IMR-90 (cell line): ENCODE results near the gene SLC16A5. TPM values are rescaled to one million over a fixed set of nuclear protein-coding genes. Genes with fewer than 3 reads are reported as not detected.

Experiments
- ATAC-seq: fragments of 200-7000 bp; cut with Tn5 transposase; 2 replicates; pipeline ENCODE4 v1.9.1; 2020; ENCODE audit warnings: low read depth, mild to moderate bottlenecking, moderate library complexity
- BruUV-seq: library from RNA; stranded (reverse); fragments of 400-500 nt; replicated peaks from 2 replicates; lab custom pipeline; 2021; lab: Mats Ljungman, UMichigan
- CTCF ChIA-PET: fragments of 300-600 bp; formaldehyde crosslinking; extraction: SDS; loops from one replicate; lab custom pipeline; 2021; ENCODE audit warnings: antibody characterized with exemption; lab: Yijun Ruan, JAX
- POLR2A ChIA-PET: fragments of 300-600 bp; sonication (Branson Sonifier 250); formaldehyde crosslinking; loops from one replicate; lab custom pipeline; 2022; ENCODE audit warnings: antibody characterized with exemption; ENCODE audit not compliant: unreplicated experiment; lab: Charles Lee
- DNase-seq: peaks from one replicate; pipeline ENCODE4 v3.0.0; 2013
- H2AFZ ChIP-seq: replicated peaks from 2 replicates; pipeline ENCODE3; 2013; ENCODE audit warnings: low read length, mild to moderate bottlenecking; ENCODE audit not compliant: poor library complexity
- H2AK5ac ChIP-seq: 2 replicates; pipeline ENCODE4 v1.6.1; 2013; ENCODE audit warnings: low read depth, low read length, inconsistent platforms
- H2AK9ac ChIP-seq: replicated peaks from 2 replicates; pipeline ENCODE3; 2013; ENCODE audit warnings: mild to moderate bottlenecking, low read depth, low read length, moderate library complexity; ENCODE audit not compliant: poor library complexity
- H2BK120ac ChIP-seq: 2 replicates; pipeline ENCODE4 v1.6.1; 2013; ENCODE audit warnings: low read depth, low read length, inconsistent platforms
- H2BK15ac ChIP-seq: 3 replicates; pipeline ENCODE4 v1.6.1; 2013; ENCODE audit warnings: low read depth, low read length, inconsistent platforms
- H2BK20ac ChIP-seq: 2 replicates; pipeline ENCODE4 v1.6.1; 2013; ENCODE audit warnings: low read depth, mild to moderate bottlenecking, inconsistent platforms, low read length, moderate library complexity
- H2BK5ac ChIP-seq: 2 replicates; pipeline ENCODE4 v1.6.1; 2013; ENCODE audit warnings: mild to moderate bottlenecking, low read depth, low read length, inconsistent platforms; ENCODE audit not compliant: poor library complexity, severe bottlenecking
- H3K14ac ChIP-seq: replicated peaks from 2 replicates; pipeline ENCODE4 v1.6.1; 2013; ENCODE audit warnings: low read depth, low read length, inconsistent platforms
- H3K18ac ChIP-seq: 2 replicates; pipeline ENCODE4 v1.6.1; 2013; ENCODE audit warnings: low read depth, low read length, control low read depth
- H3K23ac ChIP-seq: 2 replicates; pipeline ENCODE4 v1.6.1; 2013; ENCODE audit warnings: low read depth, low read length, inconsistent platforms
- H3K27ac ChIP-seq: 2 replicates; pipeline ENCODE4 v1.5.1; 2013; ENCODE audit warnings: mild to moderate bottlenecking, control low read depth, low read length; ENCODE audit not compliant: insufficient read depth
- H3K27me3 ChIP-seq: 2 replicates; pipeline ENCODE4 v1.6.1; 2013; ENCODE audit warnings: low read length; ENCODE audit not compliant: control insufficient read depth, insufficient read depth
- H3K36me3 ChIP-seq: 2 replicates; pipeline ENCODE4 v1.6.1; 2013; ENCODE audit warnings: low read length, mixed read lengths; ENCODE audit not compliant: control insufficient read depth, insufficient read depth
- H3K4ac ChIP-seq: 2 replicates; pipeline ENCODE4 v1.6.1; 2013; ENCODE audit warnings: low read depth, low read length, inconsistent platforms
- H3K4me1 ChIP-seq: 2 replicates; pipeline ENCODE4 v1.6.1; 2013; ENCODE audit warnings: low read length, mixed read lengths; ENCODE audit not compliant: control insufficient read depth, insufficient read depth
- H3K4me2 ChIP-seq: 2 replicates; pipeline ENCODE4 v1.6.1; 2013; ENCODE audit warnings: low read depth, mild to moderate bottlenecking, control low read depth, low read length, moderate library complexity
- H3K4me3 ChIP-seq: 2 replicates; pipeline ENCODE4 v1.5.1; 2013; ENCODE audit warnings: low read depth, mild to moderate bottlenecking, control low read depth, low read length, moderate library complexity; ENCODE audit not compliant: insufficient read depth
- H3K56ac ChIP-seq: 2 replicates; pipeline ENCODE4 v1.6.1; 2013; ENCODE audit warnings: low read length, inconsistent platforms; ENCODE audit not compliant: insufficient read depth; ENCODE audit errors: extremely low read depth
- H3K79me1 ChIP-seq, 2 experiments: 2 replicates each; pipeline ENCODE4 v1.6.1; 2013; ENCODE audit warnings: low read length in 2 of 2, inconsistent platforms in 1 of 2, low read depth in 1 of 2
- H3K9ac ChIP-seq: 2 replicates; pipeline ENCODE4 v1.6.1; 2013; ENCODE audit warnings: low read depth, low read length, control low read depth
- H3K9me1 ChIP-seq: 2 replicates; pipeline ENCODE4 v1.6.1; 2013; ENCODE audit warnings: low read length, inconsistent platforms; ENCODE audit not compliant: insufficient read depth
- H3K9me3 ChIP-seq: 2 replicates; pipeline ENCODE4 v1.6.1; 2013; ENCODE audit warnings: low read length; ENCODE audit not compliant: control insufficient read depth, insufficient read depth
- H4K20me1 ChIP-seq: 2 replicates; pipeline ENCODE4 v1.6.1; 2013; ENCODE audit warnings: low read length, inconsistent platforms; ENCODE audit not compliant: insufficient read depth
- H4K5ac ChIP-seq: 2 replicates; pipeline ENCODE4 v1.6.1; 2013; ENCODE audit warnings: mild to moderate bottlenecking, low read depth, low read length, control low read depth
- H4K8ac ChIP-seq, 2 experiments: 2 replicates each; pipeline ENCODE4 v1.6.1; 2013; ENCODE audit warnings: low read depth in 2 of 2, low read length in 2 of 2, control low read depth in 1 of 2, inconsistent platforms in 1 of 2
- H4K91ac ChIP-seq: 2 replicates; pipeline ENCODE4 v1.6.1; 2013; ENCODE audit warnings: low read depth, low read length, inconsistent platforms; ENCODE audit not compliant: insufficient read depth
- BHLHE40 ChIP-seq: fragments of 150-350 bp; IDR thresholded peaks from 2 replicates; pipeline ENCODE4 v1.6.1; 2016; ENCODE audit warnings: mild to moderate bottlenecking, low read depth, low read length
- CEBPB ChIP-seq: IDR thresholded peaks from 2 replicates; pipeline ENCODE4 v1.6.1; 2012; ENCODE audit warnings: low read depth, low read length, improper control_type of control experiment
- CTCF ChIP-seq: conservative IDR thresholded peaks from 2 replicates; pipeline ENCODE4 v1.5.1; 2012; ENCODE audit warnings: mild to moderate bottlenecking, low read depth, low read length, improper control_type of control experiment
- ELK1 ChIP-seq: fragments of 150-350 bp; IDR thresholded peaks from 2 replicates; pipeline ENCODE4 v1.6.1; 2016; ENCODE audit warnings: low read depth, mild to moderate bottlenecking, low read length, moderate library complexity, borderline replicate concordance
- FOS ChIP-seq: fragments of 150-350 bp; IDR thresholded peaks from 2 replicates; pipeline ENCODE4 v1.6.1; 2016; ENCODE audit warnings: low read depth, low read length
- MAFK ChIP-seq: IDR thresholded peaks from 2 replicates; pipeline ENCODE4 v1.6.1; 2012; ENCODE audit warnings: low read depth, low read length, improper control_type of control experiment
- MAZ ChIP-seq: IDR thresholded peaks from 2 replicates; pipeline ENCODE4 v1.6.1; 2012; ENCODE audit warnings: low read depth, mild to moderate bottlenecking, low read length, improper control_type of control experiment, moderate library complexity, borderline replicate concordance
- MXI1 ChIP-seq: IDR thresholded peaks from 2 replicates; pipeline ENCODE4 v1.6.1; 2012; ENCODE audit warnings: low read depth, mild to moderate bottlenecking, low read length, moderate library complexity, borderline replicate concordance
- NFE2L2 ChIP-seq: fragments of 150-350 bp; IDR thresholded peaks from 2 replicates; pipeline ENCODE4 v1.6.1; 2016; ENCODE audit warnings: low read depth, mild to moderate bottlenecking, low read length
- POLR2A ChIP-seq: IDR thresholded peaks from 2 replicates; pipeline ENCODE4 v1.6.1; 2012; ENCODE audit warnings: mild to moderate bottlenecking, low read depth, low read length
- RAD21 ChIP-seq: IDR thresholded peaks from 2 replicates; pipeline ENCODE4 v1.6.1; 2012; ENCODE audit warnings: low read length, improper control_type of control experiment
- RCOR1 ChIP-seq: IDR thresholded peaks from 2 replicates; pipeline ENCODE4 v1.6.1; 2012; ENCODE audit warnings: mild to moderate bottlenecking, low read length, improper control_type of control experiment; ENCODE audit not compliant: insufficient replicate concordance
- SMC3 ChIP-seq: fragments of 150-350 bp; IDR thresholded peaks from 2 replicates; pipeline ENCODE4 v1.6.1; 2016; ENCODE audit warnings: low read depth, mild to moderate bottlenecking, antibody characterized with exemption, low read length, moderate library complexity
- WGBS, 2 experiments: methylation state at CpG; one replicate each; pipeline versions ENCODE4 v1.1.5 to v1.1.7; 2013; ENCODE audit warnings: missing lambda C conversion rate in 2 of 2; ENCODE audit not compliant: insufficient read length in 1 of 2; ENCODE audit errors: extremely low coverage in 2 of 2; 5-methylcytosine and 5-hydroxymethylcytosine counted together
- dilution Hi-C: fragments of 300-500 bp; cut with HindIII; formaldehyde crosslinking; loops from one replicate; pipeline ENCODE4 v1.14.3; 2018; ENCODE audit warnings: low sequenced_read_pairs; ENCODE audit not compliant: unreplicated experiment
- in situ Hi-C: fragments of 300-500 bp; cut with MboI; formaldehyde crosslinking; loops from 3 replicates; pipeline ENCODE4 v1.14.3; 2019; ENCODE audit warnings: low sequenced_read_pairs, inconsistent platforms, mixed read lengths
- intact Hi-C: fragments of 100-400 bp; cut with micrococcal nuclease; formaldehyde crosslinking; loops from 2 replicates; pipeline ENCODE4 v1.10.0; 2022
- polyA plus RNA-seq, 3 experiments: library from polyadenylated mRNA; depleted of rRNA; stranded (reverse); fragments of >200 nt; gene quantifications; 2 replicates each; pipeline ENCODE4 v1.2.3, GENCODE V29; 2012; ENCODE audit warnings: low replicate concordance in 1 of 3
- total RNA-seq: library from RNA; depleted of rRNA; stranded (reverse); fragments of >200 nt; gene quantifications from 2 replicates; pipeline ENCODE4 v1.2.3, GENCODE V29; 2012

Gene SLC16A5
- total and polyA plus RNA-seq, 2 of the 4 experiments (the other 2 are of a cell fraction): 1.8 to 7.1 TPM

GRCh38 chr17:75113798-75114551, 26.2 kb downstream of the SLC16A5 start:
- H3K4me1 ChIP-seq: peaks cover 7% of the 10 kb centered on the region; the same call in 1 of the 2 replicates
- H2BK120ac ChIP-seq: 0 out of 2 replicates have a peak overlapping the region, but pooled peaks have one; percentile 24
- ChIA-PET POLR2A (interaction anchor here (0.6 to 0.8 kb wide), 2 partner anchors 9 to 55 kb away, joined by 3 read pairs; no protein-coding TSS in a partner anchor), CTCF (interaction anchor here (0.6 to 2.3 kb wide), 24 partner anchors 9 to 152 kb away, joined by 3 to 22 read pairs (median 4); partner anchors contain the start of genes GGA3, NT5C and NUP85)
- no peak overlapping the region for H2BK20ac ChIP-seq
- H3K27ac ChIP-seq: peak overlapping the region; percentile 81
- H2AK5ac ChIP-seq: no peak overlapping the region
- peak overlapping the region; percentile 82; the same call in 1 of the 2 replicates for H4K5ac ChIP-seq
- peak overlapping the region; percentile 94 for H2AFZ ChIP-seq
- peak overlapping the region; percentile 27 to 90; a peak in 3 of 4 replicates for H4K8ac ChIP-seq
- no peak overlapping the region for H4K91ac ChIP-seq
- H3K36me3 ChIP-seq: peaks cover 6% of the 10 kb centered on the region
- ATAC-seq (peak; percentile 79), DNase-seq (peak; percentile 89)
- H4K20me1 ChIP-seq: no peaks in the 10 kb centered on the region; the same call in 1 of the 2 replicates
- no peak overlapping the region for H2BK15ac ChIP-seq
- TF ChIP-seq POLR2A (no peak), MAZ (peak; percentile 56; the same call in 1 of the 2 replicates), RAD21 (peak; percentile 86), CTCF (peak; percentile 95), ELK1 (no peak), MAFK (no peak), BHLHE40 (no peak), CEBPB (no peak), NFE2L2 (no peak), MXI1 (no peak), RCOR1 (no peak), SMC3 (peak; percentile 86), FOS (no peak)
- peak overlapping the region; percentile 60 for H3K9ac ChIP-seq
- BruUV-seq: no TSS peak
- 0 out of 2 replicates have a peak, but pooled peaks cover 5% of the 10 kb centered on the region for H3K9me1 ChIP-seq
- H3K4me3 ChIP-seq: peak overlapping the region; percentile 37
- H3K4ac ChIP-seq: peak overlapping the region; percentile 76
- peaks cover under 1% of the 10 kb centered on the region; the same call in 1 of the 2 replicates for H3K27me3 ChIP-seq
- peak overlapping the region; percentile 25 for H2BK5ac ChIP-seq
- H3K56ac ChIP-seq: no peak overlapping the region
- peak overlapping the region; percentile 53; the same call in 1 of the 2 replicates for H3K14ac ChIP-seq
- peak overlapping the region; percentile 79; the same call in 1 of the 2 replicates for H3K23ac ChIP-seq
- dilution Hi-C loops (no loop called here), intact Hi-C loops (loop anchor here (1.0 to 5.0 kb wide), 3 partner anchors 52 to 127 kb away; partner anchors contain the start of gene CDR2L), in situ Hi-C loops (no loop called here)
- peak overlapping the region; percentile 59 for H2AK9ac ChIP-seq
- WGBS, 2 experiments: 13% methylated on average over 7 of the region's 22 CpGs; no CpG with 5 or more reads in 1 of the 2 experiments
- no peak overlapping the region for H3K18ac ChIP-seq
- H3K79me1 ChIP-seq: peaks cover 23 to 52% of the 10 kb centered on the region in 2 experiments
- H3K4me2 ChIP-seq: peak overlapping the region; percentile 94
- H3K9me3 ChIP-seq: no peaks in the 10 kb centered on the region
